NCI-H82 (cell line): Measurements from ENCODE around the gene IL2RG.

ENCODE experiments used
- DNase-seq: peaks from one replicate; lab custom pipeline; 2025; lab: John Stamatoyannopoulos, UW

IL2RG gene

DNA sequence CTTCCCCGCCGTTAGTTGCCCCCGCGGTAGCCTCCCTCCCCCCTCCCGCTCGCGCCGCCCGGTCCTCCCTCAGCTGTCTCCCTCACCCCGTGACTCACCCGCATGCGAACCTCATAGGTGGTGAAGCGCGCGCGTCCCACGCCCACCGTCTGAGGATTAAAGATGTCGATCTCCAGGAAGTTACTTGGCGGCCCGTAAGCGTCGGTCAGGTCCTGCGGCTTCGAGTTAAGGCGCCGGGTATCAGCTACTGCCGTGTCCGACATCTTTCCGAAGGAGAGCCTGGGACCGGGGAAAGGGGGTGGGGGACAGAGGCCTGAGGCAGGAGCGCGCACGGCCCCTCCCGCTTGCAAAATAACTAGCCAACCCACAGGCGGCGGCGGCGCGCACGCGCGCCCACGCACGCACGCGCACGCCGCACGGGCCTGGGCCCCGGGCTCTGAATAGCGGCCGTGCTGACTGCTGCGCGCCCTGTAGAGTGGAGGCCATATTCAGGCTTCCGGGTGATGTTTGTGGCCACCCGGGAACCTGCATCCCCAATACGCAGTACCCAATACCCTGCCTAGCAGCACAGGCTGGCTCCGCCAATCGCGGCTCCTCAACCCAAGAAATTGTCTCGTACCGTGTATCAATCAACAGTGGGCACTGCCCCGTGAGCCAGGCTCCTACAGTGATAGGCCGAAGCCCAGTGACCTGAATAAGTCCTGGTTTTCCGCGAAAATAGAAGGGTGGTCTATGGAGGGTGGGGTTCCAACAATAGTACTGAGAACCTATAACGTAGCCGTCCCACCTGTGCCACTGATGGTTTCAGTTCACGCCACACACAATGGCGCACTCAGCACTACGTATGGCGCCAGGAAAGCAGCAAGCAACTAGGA, 43.1 kb downstream of the IL2RG start, which contains the start of gene SNX12:
Gene SNX12, minus strand, starts transcription at position 291 of the 875 bp plus-strand sequence. Its CDS starts 28 bp downstream, at position 263.
- DNase-seq: peak; percentile 97

DNA sequence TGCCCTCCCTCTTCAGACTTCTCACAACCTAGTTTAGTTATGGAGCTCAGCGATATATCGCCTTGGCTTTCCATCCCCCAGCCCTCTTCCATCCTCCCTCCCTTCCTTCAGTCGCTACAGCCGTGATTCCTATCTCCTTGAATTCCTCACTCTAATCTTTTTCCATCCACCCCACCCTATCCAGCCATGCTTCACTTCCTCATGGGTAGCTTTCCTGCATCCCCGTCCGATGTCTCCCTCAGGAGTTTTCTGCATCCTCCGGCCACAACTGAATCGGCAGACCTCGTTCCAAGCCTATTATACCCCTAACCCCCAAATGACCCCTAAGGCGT, 43.7 kb downstream of the IL2RG start:
- DNase-seq: no peak

DNA sequence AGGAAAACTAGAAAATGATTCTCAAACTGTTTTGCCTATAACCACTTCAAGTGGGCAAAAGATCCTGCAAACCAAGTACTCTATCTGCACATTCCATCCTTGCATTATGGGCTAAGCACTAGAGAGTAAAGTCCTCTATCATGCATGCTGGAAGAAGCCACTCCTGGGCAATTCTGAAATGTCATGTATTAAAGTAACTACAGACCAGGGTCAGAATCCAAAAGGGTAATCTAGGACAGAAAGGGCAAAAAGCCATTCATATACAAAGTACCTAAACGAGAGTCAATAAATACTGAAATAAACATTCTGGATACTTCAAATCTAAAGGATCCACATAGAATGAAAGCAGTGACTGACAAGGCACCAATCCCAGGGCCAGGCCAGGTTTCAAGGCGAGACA, 44.3 kb downstream of the IL2RG start:
- DNase-seq: no peak

DNA sequence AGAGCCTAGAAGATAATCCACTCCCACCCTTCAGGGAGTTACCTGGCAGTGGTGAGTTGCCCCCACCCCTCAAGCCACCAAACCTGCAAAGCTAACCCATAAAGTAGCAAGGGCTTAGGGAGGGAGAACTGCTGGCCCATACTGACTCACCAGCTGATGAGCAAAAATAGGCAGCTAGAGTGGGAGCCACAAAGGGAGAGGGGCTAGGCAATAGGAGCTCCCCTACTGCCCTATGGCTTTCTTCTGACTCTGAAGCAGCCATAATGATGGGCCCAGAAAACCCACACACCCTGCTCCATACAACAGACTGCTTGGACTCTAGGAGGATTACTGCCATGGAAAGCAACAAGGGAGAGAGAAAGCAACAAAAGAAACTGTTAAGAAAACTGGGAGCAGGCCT, 51.2 kb downstream of the IL2RG start:
- DNase-seq: no peak

DNA sequence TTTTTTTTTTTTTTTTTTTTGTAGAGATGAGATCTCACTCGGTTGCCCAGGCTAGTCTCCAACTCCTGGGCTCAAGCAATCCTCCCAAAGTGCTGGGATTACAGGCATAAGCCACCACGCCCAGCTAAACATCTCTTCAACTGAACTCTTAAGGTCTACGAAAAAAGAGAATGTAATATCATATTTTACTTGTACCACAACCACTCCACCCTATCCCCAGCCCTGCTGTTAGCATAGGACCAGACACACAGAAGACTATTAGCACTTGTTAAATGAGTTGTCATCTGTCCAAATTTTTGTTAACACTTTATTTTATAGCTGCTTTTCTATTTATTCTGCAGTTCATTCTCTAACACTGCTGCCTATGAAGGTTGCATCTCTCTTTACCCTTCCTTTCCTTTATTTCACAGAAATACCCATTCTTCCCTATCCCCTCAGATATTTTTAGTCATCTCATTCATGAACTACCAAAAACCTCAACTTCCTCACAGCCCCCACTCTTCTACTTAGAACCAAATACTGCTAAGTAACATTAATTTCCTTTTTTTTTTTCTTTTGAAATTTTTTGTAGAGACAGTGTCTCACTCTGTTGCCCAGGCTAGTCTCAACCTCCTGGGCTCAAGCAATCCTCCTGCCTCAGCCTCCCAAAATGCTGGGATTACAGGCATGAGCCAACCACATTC, 53.4 kb downstream of the IL2RG start:
- DNase-seq: no peak
